DMS79 treated with DMSO at 0.1 percent for 48 hours (cell line): ENCODE data around the gene TMEM125.

Source experiments
- DNase-seq: peaks from one replicate; lab custom pipeline; 2025; lab: John Stamatoyannopoulos, UW

TMEM125 gene

GRCh38 chr1:43269627-43270375 lies at the start of gene TMEM125:
TMEM125 (plus strand) TSS chr1:43269983; CDS start chr1:43272723, 2,740 bp downstream.
- peak; percentile 76 for DNase-seq

- no peak for DNase-seq
These were observed 48.6 kb upstream of the TMEM125 start for GRCh38 chr1:43220905-43221778.

DNA sequence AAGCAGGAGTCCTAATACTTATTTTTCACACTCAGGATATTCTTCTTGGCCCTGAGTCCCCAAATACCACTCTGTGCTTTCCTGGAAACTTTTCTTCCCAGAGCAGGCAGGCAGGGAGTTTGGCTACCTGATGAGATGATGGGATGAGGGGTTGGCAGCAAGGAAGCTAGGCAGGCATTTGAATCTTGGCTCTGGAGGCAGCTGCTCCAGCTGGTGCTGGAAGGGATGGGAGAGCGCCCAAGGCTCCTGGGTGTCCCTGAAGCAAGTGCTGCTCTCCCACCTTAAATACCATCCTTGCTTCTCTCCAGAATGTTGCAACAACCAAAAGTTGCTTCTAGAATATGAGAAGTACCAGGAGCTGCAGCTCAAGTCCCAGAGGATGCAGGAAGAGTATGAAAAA lies 48.0 kb upstream of the TMEM125 start:
- DNase-seq = no peak

- DNase-seq = no peak
These were observed 46.9 kb upstream of the TMEM125 start for GRCh38 chr1:43222879-43223278.

GRCh38 chr1:43225168-43225567 lies 44.6 kb upstream of the TMEM125 start:
- DNase-seq = no peak

GRCh38 chr1:43227143-43227764 lies 42.5 kb upstream of the TMEM125 start:
- DNase-seq = peak; percentile 91

- DNase-seq = no peak
These were observed 39.7 kb upstream of the TMEM125 start for GRCh38 chr1:43229826-43230780.

GRCh38 chr1:43232074-43232473 lies 37.7 kb upstream of the TMEM125 start:
- no peak for DNase-seq

DNA sequence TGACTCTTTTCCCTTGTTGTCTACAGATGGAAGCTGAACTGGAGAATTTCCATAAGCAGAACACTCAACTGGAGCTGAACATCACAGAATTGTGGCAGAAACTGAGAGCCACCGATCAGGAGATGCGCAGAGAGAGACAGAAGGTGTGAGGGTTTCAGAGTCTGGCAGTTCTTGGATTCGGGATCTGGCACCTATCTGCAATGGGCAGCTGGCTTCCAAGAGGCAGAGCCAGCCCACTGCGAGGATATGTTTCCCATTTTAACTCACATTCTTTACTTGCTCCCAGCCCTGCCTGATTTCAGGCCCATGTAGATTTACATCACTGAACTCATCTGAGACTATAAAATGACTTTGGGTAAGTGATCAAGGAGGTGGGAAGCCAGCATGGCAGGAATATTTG lies 37.3 kb upstream of the TMEM125 start:
- no peak for DNase-seq

GRCh38 chr1:43233631-43234030 lies 36.2 kb upstream of the TMEM125 start:
- DNase-seq = no peak

DNA sequence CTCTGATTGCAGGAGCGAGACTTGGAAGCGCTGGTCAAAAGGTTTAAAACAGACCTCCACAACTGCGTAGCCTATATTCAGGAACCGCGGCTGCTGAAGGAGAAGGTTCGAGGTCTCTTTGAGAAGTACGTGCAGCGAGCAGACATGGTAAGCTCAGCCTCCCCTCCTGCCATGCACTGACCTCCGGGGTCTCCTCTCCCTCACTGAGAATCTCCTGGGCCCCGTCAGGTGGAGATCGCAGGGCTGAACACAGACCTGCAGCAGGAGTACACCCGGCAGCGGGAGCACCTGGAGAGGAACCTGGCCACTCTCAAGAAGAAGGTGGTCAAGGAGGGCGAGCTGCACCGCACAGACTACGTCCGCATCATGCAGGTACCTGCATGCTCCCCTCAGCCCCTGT lies 35.5 kb upstream of the TMEM125 start:
- DNase-seq = no peak

DNA sequence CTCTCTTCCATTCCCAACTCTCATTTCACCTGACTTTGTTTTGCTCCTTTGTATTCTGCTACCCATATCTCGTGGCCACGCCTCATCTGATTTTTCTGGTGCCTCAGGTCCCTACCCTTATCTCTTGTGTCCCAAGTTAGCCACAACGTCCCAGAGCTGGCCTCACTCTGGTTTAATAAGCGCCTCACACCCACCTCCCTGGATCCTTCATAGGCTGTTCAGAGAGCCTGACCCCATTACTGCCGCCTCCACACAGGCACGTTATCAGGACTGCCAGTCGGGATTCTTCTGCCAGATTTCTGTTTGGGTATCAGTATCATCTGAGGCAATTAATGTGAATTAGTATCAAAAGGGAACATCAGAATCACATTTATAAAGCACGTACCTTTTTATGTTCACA lies 34.7 kb upstream of the TMEM125 start:
- no peak for DNase-seq

GRCh38 chr1:43235451-43236121 lies 34.2 kb upstream of the TMEM125 start:
- DNase-seq = no peak

- no peak for DNase-seq
These were observed 32.7 kb upstream of the TMEM125 start for GRCh38 chr1:43237121-43237520.

DNA sequence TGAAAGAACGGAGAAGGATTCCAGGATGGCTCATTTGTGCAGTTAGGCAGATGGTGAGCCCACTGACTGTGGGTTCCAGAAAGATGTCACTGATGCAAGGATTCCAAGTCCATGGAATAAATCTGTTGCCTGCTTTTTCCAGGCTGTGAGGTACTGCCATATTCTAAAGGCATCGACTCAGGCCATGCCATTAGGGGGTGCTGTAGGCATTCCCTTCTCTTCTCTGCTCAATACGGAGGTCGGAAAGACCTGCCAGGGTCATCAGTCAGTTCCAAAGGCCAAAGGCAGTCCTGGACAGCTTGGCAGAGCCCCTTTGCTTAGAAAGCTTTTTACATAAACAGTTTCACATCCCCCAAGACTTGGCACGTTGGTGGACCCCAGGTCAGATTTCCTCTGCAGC lies 31.7 kb upstream of the TMEM125 start:
- peak; percentile 51 for DNase-seq

DNA sequence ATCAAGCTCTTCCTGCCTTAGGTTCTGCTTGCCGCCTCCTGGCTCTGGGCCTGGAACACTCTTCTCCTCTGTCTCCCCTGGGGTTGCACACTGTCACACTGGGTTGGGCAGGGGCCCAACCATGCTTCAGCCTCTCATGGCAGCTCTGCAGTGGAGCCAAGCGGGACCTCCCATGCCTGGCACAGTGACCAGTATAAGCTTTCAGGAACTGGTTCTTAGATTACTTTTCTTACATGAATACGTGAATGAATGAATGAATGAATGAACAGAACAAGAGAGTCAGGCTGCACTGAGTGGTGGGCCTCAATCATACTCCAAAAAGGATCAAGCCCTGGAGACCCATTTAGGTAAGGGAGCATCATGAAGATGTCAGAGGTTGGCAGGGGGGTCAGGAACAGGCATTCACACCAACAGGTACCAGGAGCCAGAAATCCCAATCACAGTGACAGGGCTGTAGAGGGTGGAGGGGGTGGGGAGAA lies 30.8 kb upstream of the TMEM125 start:
- no peak for DNase-seq

DNA sequence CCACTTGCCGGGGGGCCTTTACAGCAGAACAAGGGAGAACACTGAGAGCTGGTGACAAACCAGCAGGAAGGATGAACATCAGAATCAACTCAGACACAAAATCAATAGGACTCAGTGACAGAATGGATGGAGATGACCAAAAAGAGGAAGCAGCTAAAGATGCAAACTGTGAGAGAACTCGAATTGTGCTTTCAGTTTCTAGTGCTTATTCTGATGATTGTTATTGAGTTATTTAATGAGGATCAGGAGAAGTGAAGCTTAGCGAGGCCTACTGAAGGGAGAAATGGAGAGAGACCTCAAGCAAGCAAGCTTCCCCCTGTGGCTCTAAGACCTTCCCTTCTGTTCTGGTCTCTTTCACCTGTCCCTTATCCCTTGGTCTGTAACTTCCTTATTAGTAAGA lies 30.3 kb upstream of the TMEM125 start:
- no peak for DNase-seq

- no peak for DNase-seq
These were observed 28.4 kb upstream of the TMEM125 start for GRCh38 chr1:43241413-43241836.

DNA sequence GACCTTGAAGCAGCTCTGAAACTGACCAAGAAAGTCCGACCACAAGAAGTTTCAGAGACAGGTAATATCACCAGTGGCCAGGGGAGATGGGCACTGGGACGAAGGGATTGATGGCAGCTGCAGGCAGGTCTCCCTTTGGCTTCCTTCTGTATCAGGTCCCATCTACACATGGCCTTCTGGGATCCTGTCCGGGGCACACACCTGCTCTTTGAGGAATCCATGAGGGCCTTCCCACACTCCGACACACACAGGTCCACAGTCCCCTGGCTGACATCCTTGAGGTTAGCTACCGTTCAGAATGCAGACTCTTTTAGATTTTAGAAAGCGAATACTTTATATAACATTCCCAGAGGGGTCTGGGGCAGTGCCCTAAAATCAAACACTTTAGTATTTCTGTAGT lies 26.5 kb upstream of the TMEM125 start:
- no peak for DNase-seq

DNA sequence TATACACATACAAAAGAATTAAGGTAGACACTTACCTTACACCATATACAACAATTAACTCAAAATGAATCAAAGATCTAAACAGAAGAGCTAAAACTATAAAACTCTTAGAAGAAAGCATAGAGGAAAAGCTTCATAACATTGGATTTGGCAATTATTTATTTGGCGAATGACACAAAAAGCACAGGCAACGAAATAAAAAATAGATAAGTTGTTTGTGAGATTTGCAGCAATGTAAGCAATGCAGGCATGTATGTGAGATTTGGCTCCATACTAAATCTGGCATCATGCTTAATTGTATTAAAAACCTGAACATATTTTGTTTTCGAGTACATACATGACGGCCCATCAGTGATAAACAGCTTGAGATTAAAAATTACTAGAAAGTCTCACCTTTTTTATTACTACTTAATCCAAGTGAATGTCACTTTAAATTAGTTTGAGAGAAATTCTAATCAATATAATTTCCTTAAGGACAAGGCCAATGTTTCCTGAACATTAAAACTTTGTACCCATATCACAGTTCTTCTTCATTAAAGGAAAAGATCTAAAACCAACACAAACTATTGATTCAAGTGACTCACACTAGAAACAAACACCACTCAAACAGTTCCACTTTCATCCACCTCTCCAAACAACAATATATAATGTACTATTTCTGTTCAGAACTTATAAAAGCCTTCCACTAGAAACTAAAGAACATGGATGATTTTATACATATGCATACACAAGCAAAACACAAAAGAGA lies 23.1 kb upstream of the TMEM125 start:
- no peak for DNase-seq
